HepG2 (cell line): Measurements from ENCODE around the gene MARCHF2. TPM values are rescaled to one million over a fixed set of nuclear protein-coding genes. Genes with fewer than 3 reads are reported as not detected.
A peak's percentile ranks its signal among the peaks of the same experiment; 100 is the strongest.

ENCODE experiments used
- CHD4 ChIP-seq: fragments of 200-600 bp; sonication (generic); IDR thresholded peaks from 2 replicates; pipeline ENCODE4 v1.7.0; 2017; ENCODE audit warnings: mild to moderate bottlenecking, low read length, borderline replicate concordance
- GATA4 ChIP-seq: sonication (generic); IDR thresholded peaks from 2 replicates; pipeline ENCODE4 v1.6.1; 2016; ENCODE audit warnings: antibody characterized with exemption, low read depth, borderline replicate concordance
- MAZ ChIP-seq, 2 experiments: sonication (generic) in 1 of 2; formaldehyde crosslinking in 1 of 2; IDR thresholded peaks; 2 replicates each; pipeline versions ENCODE4 v1.5.0 to v1.6.1; 2012 to 2020; ENCODE audit warnings: low read depth in 2 of 2, mild to moderate bottlenecking in 2 of 2, borderline replicate concordance in 1 of 2, improper control_type of control experiment in 1 of 2, low read length in 1 of 2, missing genetic modification reagents in 1 of 2, moderate library complexity in 1 of 2
- PCBP2 ChIP-seq: fragments of 200-400 bp; formaldehyde crosslinking; optimal IDR thresholded peaks from 2 replicates; pipeline ENCODE3; 2018; ENCODE audit warnings: low read length, low read depth; ENCODE audit not compliant: poor library complexity, severe bottlenecking
- SNAPC2 ChIP-seq: sonication (generic); formaldehyde crosslinking; IDR thresholded peaks from 2 replicates; pipeline ENCODE4 v1.8.1; 2022; ENCODE audit warnings: mild to moderate bottlenecking, missing genetic modification reagents
- SP1 ChIP-seq, 2 experiments: fragments of 450-650 bp in 1 of 2; sonication (generic) in 1 of 2; formaldehyde crosslinking in 1 of 2; IDR thresholded peaks; 2 replicates each; pipeline versions ENCODE4 v1.4.0 to v1.6.1; 2016 to 2020; ENCODE audit warnings: missing genetic modification reagents in 1 of 2
- STAT6 ChIP-seq: sonication (generic); formaldehyde crosslinking; IDR thresholded peaks from 2 replicates; pipeline ENCODE4 v1.4.0; 2020; ENCODE audit warnings: missing genetic modification reagents, mild to moderate bottlenecking, borderline replicate concordance
- SUZ12 ChIP-seq: fragments of 150-350 bp; IDR thresholded peaks from 2 replicates; pipeline ENCODE4 v1.6.1; 2014; ENCODE audit warnings: low read depth, low read length
- U2AF1 ChIP-seq: fragments of 200-400 bp; formaldehyde crosslinking; optimal IDR thresholded peaks from 2 replicates; pipeline ENCODE3; 2017; ENCODE audit warnings: mild to moderate bottlenecking, low read depth, low read length
- ZBTB1 ChIP-seq: sonication (generic); formaldehyde crosslinking; IDR thresholded peaks from 2 replicates; pipeline ENCODE4 v1.4.0; 2020; ENCODE audit warnings: missing genetic modification reagents, borderline replicate concordance
- ZBTB10 ChIP-seq: sonication (generic); formaldehyde crosslinking; IDR thresholded peaks from 2 replicates; pipeline ENCODE4 v1.4.0; 2020; ENCODE audit warnings: missing genetic modification reagents, borderline replicate concordance
- ZBTB3 ChIP-seq: sonication (generic); formaldehyde crosslinking; IDR thresholded peaks from 2 replicates; pipeline ENCODE4 v1.4.0; 2020; ENCODE audit warnings: low read depth, mild to moderate bottlenecking, moderate library complexity, missing genetic modification reagents, borderline replicate concordance
- ZFYVE20 ChIP-seq: sonication (generic); formaldehyde crosslinking; IDR thresholded peaks from 2 replicates; pipeline ENCODE4 v1.8.0; 2023; ENCODE audit warnings: low read depth, mild to moderate bottlenecking, moderate library complexity, missing genetic modification reagents, borderline replicate concordance
- ZNF33B ChIP-seq: sonication (generic); formaldehyde crosslinking; IDR thresholded peaks from 2 replicates; pipeline ENCODE4 v1.5.1; 2020; ENCODE audit warnings: mild to moderate bottlenecking, missing genetic modification reagents
- ZNF543 ChIP-seq: sonication (generic); formaldehyde crosslinking; IDR thresholded peaks from 2 replicates; pipeline ENCODE4 v1.4.0; 2020; ENCODE audit warnings: mild to moderate bottlenecking, missing genetic modification reagents
- ZNF790 ChIP-seq: sonication (generic); formaldehyde crosslinking; IDR thresholded peaks from 2 replicates; pipeline ENCODE4 v1.8.0; 2022; ENCODE audit warnings: missing genetic modification reagents, mild to moderate bottlenecking, borderline replicate concordance
- ZNF883 ChIP-seq: sonication (generic); formaldehyde crosslinking; IDR thresholded peaks from 2 replicates; pipeline ENCODE4 v1.5.1; 2020; ENCODE audit warnings: mild to moderate bottlenecking, missing genetic modification reagents; ENCODE audit errors: not compliant biosample characterization
- polyA plus RNA-seq, 8 experiments: library from polyadenylated mRNA; depleted of rRNA in 3 of 8; stranded (reverse) in 7 of 8; unstranded in 1 of 8; fragments of >200 nt; fragmentation: Illumina TruSeq in 4 of 8; extraction: Trizol in 4 of 8; gene quantifications; 2 replicates each; pipeline versions ENCODE4 v1.2.1 to v1.2.3, GENCODE V29; 2011 to 2016; ENCODE audit warnings: low read depth in 4 of 8, missing spikeins in 1 of 8, mixed read lengths in 1 of 8; ENCODE audit not compliant: insufficient read depth in 1 of 8
- total RNA-seq, 5 experiments: library from RNA; depleted of rRNA; stranded (reverse); fragments of >200 nt; fragmentation: Illumina TruSeq; extraction: Trizol; gene quantifications; 2 replicates each; pipeline ENCODE4 v1.2.3, GENCODE V29; 2016; ENCODE audit warnings: low read depth in 1 of 5
- TF ChIP-seq, protein P1 (sequence below): sonication (generic); formaldehyde crosslinking; IDR thresholded peaks from 2 replicates; pipeline ENCODE4 v1.4.0; 2020; ENCODE audit warnings: missing genetic modification reagents, borderline replicate concordance
- TF ChIP-seq, protein P2 (sequence below): sonication (generic); formaldehyde crosslinking; IDR thresholded peaks from 2 replicates; pipeline ENCODE4 v1.4.0; 2020; ENCODE audit warnings: mild to moderate bottlenecking, missing genetic modification reagents

Gene MARCHF2
- total and polyA plus RNA-seq, 2 of the 13 experiments (the other 11 are each of a cell fraction or from before 2014, with no cell fraction given) = 12.7 to 13.0 TPM

GRCh38 chr19:8389891-8390616 lies 23.1 kb upstream of the MARCHF2 start, which contains the start of gene RAB11B (continued):
- TF ChIP-seq, protein P1, sequence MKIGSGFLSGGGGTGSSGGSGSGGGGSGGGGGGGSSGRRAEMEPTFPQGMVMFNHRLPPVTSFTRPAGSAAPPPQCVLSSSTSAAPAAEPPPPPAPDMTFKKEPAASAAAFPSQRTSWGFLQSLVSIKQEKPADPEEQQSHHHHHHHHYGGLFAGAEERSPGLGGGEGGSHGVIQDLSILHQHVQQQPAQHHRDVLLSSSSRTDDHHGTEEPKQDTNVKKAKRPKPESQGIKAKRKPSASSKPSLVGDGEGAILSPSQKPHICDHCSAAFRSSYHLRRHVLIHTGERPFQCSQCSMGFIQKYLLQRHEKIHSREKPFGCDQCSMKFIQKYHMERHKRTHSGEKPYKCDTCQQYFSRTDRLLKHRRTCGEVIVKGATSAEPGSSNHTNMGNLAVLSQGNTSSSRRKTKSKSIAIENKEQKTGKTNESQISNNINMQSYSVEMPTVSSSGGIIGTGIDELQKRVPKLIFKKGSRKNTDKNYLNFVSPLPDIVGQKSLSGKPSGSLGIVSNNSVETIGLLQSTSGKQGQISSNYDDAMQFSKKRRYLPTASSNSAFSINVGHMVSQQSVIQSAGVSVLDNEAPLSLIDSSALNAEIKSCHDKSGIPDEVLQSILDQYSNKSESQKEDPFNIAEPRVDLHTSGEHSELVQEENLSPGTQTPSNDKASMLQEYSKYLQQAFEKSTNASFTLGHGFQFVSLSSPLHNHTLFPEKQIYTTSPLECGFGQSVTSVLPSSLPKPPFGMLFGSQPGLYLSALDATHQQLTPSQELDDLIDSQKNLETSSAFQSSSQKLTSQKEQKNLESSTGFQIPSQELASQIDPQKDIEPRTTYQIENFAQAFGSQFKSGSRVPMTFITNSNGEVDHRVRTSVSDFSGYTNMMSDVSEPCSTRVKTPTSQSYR (CRISPR knock-in tag) = no peak
- TF ChIP-seq ZNF33B = no peak
- no peak for TF ChIP-seq SNAPC2 (CRISPR knock-in tag)
- no peak for TF ChIP-seq ZBTB1 (CRISPR knock-in tag)
- TF ChIP-seq ZBTB10 = peak; percentile 90; the same call in 1 of the 2 replicates
- TF ChIP-seq ZFYVE20 (CRISPR knock-in tag) = no peak
- no peak for TF ChIP-seq ZNF883 (CRISPR knock-in tag)
- TF ChIP-seq U2AF1 = no peak
- no peak; the same call in 1 of the 2 replicates for TF ChIP-seq ZNF790 (CRISPR knock-in tag)
- no peak for TF ChIP-seq PCBP2
- no peak for TF ChIP-seq SUZ12
- TF ChIP-seq, protein P2, sequence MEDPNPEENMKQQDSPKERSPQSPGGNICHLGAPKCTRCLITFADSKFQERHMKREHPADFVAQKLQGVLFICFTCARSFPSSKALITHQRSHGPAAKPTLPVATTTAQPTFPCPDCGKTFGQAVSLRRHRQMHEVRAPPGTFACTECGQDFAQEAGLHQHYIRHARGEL = no peak
- TF ChIP-seq GATA4 = no peak
- TF ChIP-seq MAZ (IDR thresholded peaks at IDR 0.05; ENCODE audit: borderline replicate concordance, low read depth, low read length) = no peak
- TF ChIP-seq MAZ (CRISPR knock-in tag; IDR thresholded peaks at IDR 0.05; ENCODE audit: low read depth) = peak; percentile 70
- no peak for TF ChIP-seq ZNF543 (CRISPR knock-in tag)
- TF ChIP-seq ZBTB3 (CRISPR knock-in tag) = no peak
- TF ChIP-seq STAT6 = no peak
- peak; percentile 61; the same call in 1 of the 2 replicates for TF ChIP-seq SP1 (IDR thresholded peaks at IDR 0.05)
- TF ChIP-seq SP1 (CRISPR knock-in tag; IDR thresholded peaks at IDR 0.05) = peak; percentile 89
- no peak for TF ChIP-seq CHD4
